Activated CD8-positive, alpha-beta memory T cell treated with anti-CD3 and anti-CD28 coated beads, Interleukin-2, amount 50 U/mL, for 1 hour (primary cell): Measurements from ENCODE around the gene DOCK10.

Source experiments
- DNase-seq: peaks from one replicate; pipeline ENCODE4 v3.0.0-alpha.2; 2020; ENCODE audit errors: extremely low read depth

Gene DOCK10

GRCh38 chr2:224777559-224777930 is 264.7 kb downstream of the DOCK10 start:
- DNase-seq, result no peak

- no peak for DNase-seq
Measured at GRCh38 chr2:224776795-224777558, 265.3 kb downstream of the DOCK10 start.

GRCh38 chr2:224775647-224776046 is 266.6 kb downstream of the DOCK10 start:
- DNase-seq, result no peak

GRCh38 chr2:224774735-224775134 is 267.5 kb downstream of the DOCK10 start:
- no peak for DNase-seq

GRCh38 chr2:224772494-224772893 is 269.8 kb downstream of the DOCK10 start:
- DNase-seq, result no peak

GRCh38 chr2:224769489-224769888 is 272.8 kb downstream of the DOCK10 start:
- DNase-seq, result no peak

GRCh38 chr2:224764565-224765236 is 277.6 kb downstream of the DOCK10 start:
- no peak for DNase-seq

GRCh38 chr2:224757934-224758548 is 284.2 kb downstream of the DOCK10 start:
- DNase-seq, result no peak

GRCh38 chr2:224753743-224754540 is 288.3 kb downstream of the DOCK10 start:
- no peak for DNase-seq

- no peak for DNase-seq
Measured at GRCh38 chr2:224751996-224752698, 290.1 kb downstream of the DOCK10 start.

GRCh38 chr2:224749136-224749535 is 293.1 kb downstream of the DOCK10 start:
- no peak for DNase-seq

- no peak for DNase-seq
Measured at GRCh38 chr2:224747765-224748164, 294.5 kb downstream of the DOCK10 start.

GRCh38 chr2:224736227-224736626 is 306.0 kb downstream of the DOCK10 start:
- DNase-seq, result no peak

GRCh38 chr2:224734949-224735348 is 307.3 kb downstream of the DOCK10 start:
- no peak for DNase-seq

GRCh38 chr2:224731665-224732064 is 310.6 kb downstream of the DOCK10 start:
- DNase-seq, result no peak

- DNase-seq, result no peak
Measured at GRCh38 chr2:224729435-224729834, 312.8 kb downstream of the DOCK10 start.

- DNase-seq, result no peak
Measured at GRCh38 chr2:224724331-224724730, 317.9 kb downstream of the DOCK10 start.

GRCh38 chr2:224723586-224724217 is 318.6 kb downstream of the DOCK10 start:
- no peak for DNase-seq

GRCh38 chr2:224722770-224723169 is 319.5 kb downstream of the DOCK10 start:
- no peak for DNase-seq

- DNase-seq, result no peak
Measured at GRCh38 chr2:224722250-224722649, 320.0 kb downstream of the DOCK10 start.

- DNase-seq, result no peak
Measured at GRCh38 chr2:224716921-224717320, 325.3 kb downstream of the DOCK10 start.
